Bronchus fibroblast of lung (primary cell): ENCODE results near the gene CTH. TPM values are rescaled to one million over a fixed set of nuclear protein-coding genes. Genes with fewer than 3 reads are reported as not detected.

Experiments
- total RNA-seq: library from RNA; depleted of rRNA; stranded (reverse); fragments of >200 nt; gene quantifications from 2 replicates; pipeline ENCODE4 v1.2.3, GENCODE V29; 2015

Gene CTH
- total RNA-seq, result 9.2 TPM in 2 replicates

GRCh38 chr1:70410604-70411359 is at the start of gene CTH:
Gene CTH (plus strand): TSS chr1:70411268. CDS start chr1:70411416, 148 bp downstream.

Other genes with a start within 250 kb of the CTH start
- 19.8 and 25.6 TPM in 2 replicates for gene LRRC40, start 205.7 kb upstream of the CTH start, total RNA-seq
- gene SRSF11, start 189.9 kb upstream of the CTH start, total RNA-seq, result 41.6 and 55.3 TPM in 2 replicates
- gene ANKRD13C, start 56.5 kb upstream of the CTH start, total RNA-seq, result 10.9 and 12.4 TPM in 2 replicates